Astrocyte (in vitro differentiated cells and primary cell): ENCODE results near the gene LHPP. TPM values are rescaled to one million over a fixed set of nuclear protein-coding genes. Genes with fewer than 3 reads are reported as not detected.

Experiments used
- DNase-seq: peaks from one replicate; pipeline ENCODE4 v3.0.0-alpha.2; 2010; ENCODE audit warnings: low read depth
- FAIRE-seq: peaks from 2 replicates; lab custom pipeline; 2011; peaks lifted over from hg19 to GRCh38; lab: Jason Lieb, UNC
- H2AFZ ChIP-seq: 2 replicates; pipeline ENCODE4 v1.6.0; 2012; ENCODE audit warnings: low read depth, low read length, inconsistent platforms
- H3K27ac ChIP-seq: 2 replicates; pipeline ENCODE4 v1.5.1; 2011; ENCODE audit warnings: low read depth, low read length, inconsistent platforms
- H3K27me3 ChIP-seq: 2 replicates; pipeline ENCODE4 v1.6.0; 2011; ENCODE audit warnings: low read length, inconsistent platforms; ENCODE audit not compliant: insufficient read depth
- H3K36me3 ChIP-seq: 2 replicates; pipeline ENCODE4 v1.5.1; 2011; ENCODE audit warnings: low read length, inconsistent platforms; ENCODE audit not compliant: insufficient read depth
- H3K4me1 ChIP-seq: 2 replicates; pipeline ENCODE4 v1.5.1; 2011; ENCODE audit warnings: low read length, inconsistent platforms; ENCODE audit not compliant: insufficient read depth
- H3K4me2 ChIP-seq: 2 replicates; pipeline ENCODE4 v1.6.0; 2012; ENCODE audit warnings: low read length, inconsistent platforms
- H3K4me3 ChIP-seq: 2 replicates; pipeline ENCODE4 v1.5.1; 2011; ENCODE audit warnings: low read depth, mild to moderate bottlenecking, low read length, inconsistent platforms; ENCODE audit not compliant: insufficient read depth
- H3K79me2 ChIP-seq: 2 replicates; pipeline ENCODE4 v1.6.0; 2012; ENCODE audit warnings: mild to moderate bottlenecking, low read length, inconsistent platforms; ENCODE audit not compliant: insufficient read depth
- H3K9ac ChIP-seq: 2 replicates; pipeline ENCODE4 v1.6.0; 2012; ENCODE audit warnings: mild to moderate bottlenecking, low read length, inconsistent platforms
- H3K9me3 ChIP-seq: 2 replicates; pipeline ENCODE4 v1.5.1; 2012; ENCODE audit warnings: low read depth, mild to moderate bottlenecking, low read length, inconsistent platforms; ENCODE audit not compliant: insufficient read depth
- H4K20me1 ChIP-seq: 2 replicates; pipeline ENCODE4 v1.6.0; 2012; ENCODE audit warnings: low read length, inconsistent platforms; ENCODE audit not compliant: insufficient read depth
- H3K27ac Mint-ChIP-seq: one replicate; pipeline ENCODE4 v1.8.0; 2021; ENCODE audit warnings: mild to moderate bottlenecking, mixed read lengths; ENCODE audit not compliant: unreplicated experiment
- H3K27me3 Mint-ChIP-seq: one replicate; pipeline ENCODE4 v1.8.0; 2021; ENCODE audit warnings: low read depth, mixed read lengths; ENCODE audit not compliant: unreplicated experiment
- H3K36me3 Mint-ChIP-seq: one replicate; pipeline ENCODE4 v1.8.0; 2021; ENCODE audit warnings: low read depth, mixed read lengths; ENCODE audit not compliant: unreplicated experiment
- H3K4me1 Mint-ChIP-seq: one replicate; pipeline ENCODE4 v1.8.0; 2021; ENCODE audit warnings: low read depth, mixed read lengths; ENCODE audit not compliant: unreplicated experiment
- H3K4me3 Mint-ChIP-seq: one replicate; pipeline ENCODE4 v1.8.0; 2021; ENCODE audit warnings: mild to moderate bottlenecking, moderate library complexity, mixed read lengths; ENCODE audit not compliant: unreplicated experiment
- H3K9me3 Mint-ChIP-seq: one replicate; pipeline ENCODE4 v1.8.0; 2021; ENCODE audit warnings: mild to moderate bottlenecking, mixed read lengths; ENCODE audit not compliant: unreplicated experiment
- EZH2 ChIP-seq: IDR thresholded peaks from 2 replicates; pipeline ENCODE4 v1.6.1; 2012; ENCODE audit warnings: mild to moderate bottlenecking, low read length, inconsistent platforms; ENCODE audit not compliant: insufficient read depth
- total RNA-seq: library from RNA; stranded (reverse); gene quantifications from 2 replicates; pipeline ENCODE4 v1.2.1, GENCODE V29; 2021
- TF ChIP-seq, protein P1 (sequence below): IDR thresholded peaks from 2 replicates; pipeline ENCODE4 v1.5.1; 2011; ENCODE audit warnings: low read depth, mild to moderate bottlenecking, inconsistent platforms, low read length, moderate library complexity; ENCODE audit not compliant: insufficient read depth

Gene LHPP
- total RNA-seq, 1 donor from 2014 or later: 6.9 TPM

DNA sequence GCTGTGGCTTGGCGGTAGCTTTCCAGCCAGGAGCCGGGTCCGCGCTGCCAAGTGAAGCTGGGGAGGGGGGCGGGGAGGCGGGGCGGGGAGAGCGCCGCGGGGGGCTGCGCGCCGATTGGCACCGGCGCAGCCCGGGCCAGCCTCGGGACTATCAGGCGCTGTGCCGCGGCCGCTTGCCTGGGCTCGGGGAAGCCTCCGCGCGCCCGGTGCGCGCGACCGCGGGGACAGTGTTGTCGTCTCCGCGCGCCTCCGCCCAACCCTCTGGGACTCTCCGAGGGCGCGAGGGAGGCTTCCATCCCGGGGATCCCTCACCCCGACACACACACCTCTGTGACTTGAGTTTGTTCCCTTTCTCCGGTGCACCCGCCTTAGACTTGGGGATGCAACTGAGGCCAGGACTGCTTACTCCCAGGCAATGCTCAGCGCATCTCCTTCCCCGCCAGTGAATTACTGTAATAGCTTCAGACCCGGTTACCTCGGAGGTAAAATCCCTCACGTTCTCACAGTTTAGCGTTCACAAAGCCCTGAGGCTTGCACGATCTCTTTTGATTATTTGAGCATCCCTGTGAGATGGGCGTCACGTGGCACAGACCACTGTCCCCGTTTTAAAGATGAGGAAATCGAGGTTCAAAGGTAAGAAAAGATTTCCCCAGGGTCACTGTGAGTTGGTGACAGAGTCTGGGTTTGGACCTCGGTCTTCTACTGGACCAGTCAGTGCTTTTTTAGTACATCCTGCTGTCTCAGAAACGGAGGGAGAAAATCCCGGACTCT is 11.4 kb upstream of the LHPP start, which contains the start of gene NKX1-2:
NKX1-2 (minus strand) TSS at position 24 of the 771 bp plus-strand sequence. CDS start 92 bp downstream, outside the sequence.
- DNase-seq (no peak), FAIRE-seq (no peak)
- H3K27me3 Mint-ChIP-seq: peaks cover 78% of the 10 kb centered on the region

DNA sequence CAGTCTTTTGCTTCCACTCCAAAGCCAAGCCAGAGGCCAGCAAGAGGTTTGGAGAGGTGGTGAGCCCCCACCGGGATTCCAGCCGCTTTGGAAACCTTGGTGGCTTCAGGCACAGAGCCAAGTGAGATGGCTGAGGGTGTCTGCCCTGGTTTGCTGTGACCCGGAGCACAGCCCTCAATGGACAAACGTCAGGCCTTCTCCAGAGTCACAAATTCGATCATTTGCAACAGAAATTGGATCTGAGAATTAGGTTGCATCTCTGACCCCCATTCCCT is 10.9 kb upstream of the LHPP start:
- Mint-ChIP-seq H3K4me1 (peaks cover 4% of the 10 kb centered on the region), H3K4me3 (peak overlapping the region; percentile 23), H3K36me3 (no peaks in the 10 kb centered on the region), H3K27me3 (peaks cover 77% of the 10 kb centered on the region), H3K27ac (no peak overlapping the region), H3K9me3 (peaks cover 2% of the 10 kb centered on the region)
- no peaks in the 10 kb centered on the region for H3K36me3 ChIP-seq
- H3K9ac ChIP-seq: no peak overlapping the region
- TF ChIP-seq, protein P1, sequence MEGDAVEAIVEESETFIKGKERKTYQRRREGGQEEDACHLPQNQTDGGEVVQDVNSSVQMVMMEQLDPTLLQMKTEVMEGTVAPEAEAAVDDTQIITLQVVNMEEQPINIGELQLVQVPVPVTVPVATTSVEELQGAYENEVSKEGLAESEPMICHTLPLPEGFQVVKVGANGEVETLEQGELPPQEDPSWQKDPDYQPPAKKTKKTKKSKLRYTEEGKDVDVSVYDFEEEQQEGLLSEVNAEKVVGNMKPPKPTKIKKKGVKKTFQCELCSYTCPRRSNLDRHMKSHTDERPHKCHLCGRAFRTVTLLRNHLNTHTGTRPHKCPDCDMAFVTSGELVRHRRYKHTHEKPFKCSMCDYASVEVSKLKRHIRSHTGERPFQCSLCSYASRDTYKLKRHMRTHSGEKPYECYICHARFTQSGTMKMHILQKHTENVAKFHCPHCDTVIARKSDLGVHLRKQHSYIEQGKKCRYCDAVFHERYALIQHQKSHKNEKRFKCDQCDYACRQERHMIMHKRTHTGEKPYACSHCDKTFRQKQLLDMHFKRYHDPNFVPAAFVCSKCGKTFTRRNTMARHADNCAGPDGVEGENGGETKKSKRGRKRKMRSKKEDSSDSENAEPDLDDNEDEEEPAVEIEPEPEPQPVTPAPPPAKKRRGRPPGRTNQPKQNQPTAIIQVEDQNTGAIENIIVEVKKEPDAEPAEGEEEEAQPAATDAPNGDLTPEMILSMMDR: no peak
- no peak for TF ChIP-seq EZH2
- peaks cover 5% of the 10 kb centered on the region for H4K20me1 ChIP-seq
- H2AFZ ChIP-seq: no peak overlapping the region
- H3K27ac ChIP-seq: no peak overlapping the region
- H3K79me2 ChIP-seq: no peaks in the 10 kb centered on the region
- no peaks in the 10 kb centered on the region for H3K4me1 ChIP-seq
- no peak for FAIRE-seq
- H3K4me3 ChIP-seq: no peak overlapping the region
- no peak for DNase-seq
- no peak overlapping the region for H3K4me2 ChIP-seq
- H3K27me3 ChIP-seq: peaks cover 82% of the 10 kb centered on the region
- H3K9me3 ChIP-seq: no peaks in the 10 kb centered on the region

More for the DNA sequence above, 11.4 kb upstream of the LHPP start, which contains the start of gene NKX1-2:
- H3K9me3 Mint-ChIP-seq: peaks cover 2% of the 10 kb centered on the region
- no peak within 1 kb of the TSS for H3K27ac ChIP-seq
- peaks cover 5% of the 10 kb centered on the region for H4K20me1 ChIP-seq
- no peak within 1 kb of the TSS for H3K9ac ChIP-seq
- H3K4me1 Mint-ChIP-seq: peaks cover 4% of the 10 kb centered on the region
- H3K9me3 ChIP-seq: no peaks in the 10 kb centered on the region
- H3K4me2 ChIP-seq: peak within 1 kb of the TSS; percentile 50
- peak; percentile 19 for TF ChIP-seq EZH2
- TF ChIP-seq, protein P1: no peak
- peak within 1 kb of the TSS; percentile 69 for H3K4me3 Mint-ChIP-seq
- no peaks in the 10 kb centered on the region for H3K36me3 Mint-ChIP-seq
- H2AFZ ChIP-seq: no peak within 1 kb of the TSS
- H3K4me1 ChIP-seq: no peaks in the 10 kb centered on the region
- H3K27ac Mint-ChIP-seq: no peak within 1 kb of the TSS
- H3K79me2 ChIP-seq: no peaks in the 10 kb centered on the region
- no peak within 1 kb of the TSS for H3K4me3 ChIP-seq
- H3K27me3 ChIP-seq: peaks cover 82% of the 10 kb centered on the region
- no peaks in the 10 kb centered on the region for H3K36me3 ChIP-seq

DNA sequence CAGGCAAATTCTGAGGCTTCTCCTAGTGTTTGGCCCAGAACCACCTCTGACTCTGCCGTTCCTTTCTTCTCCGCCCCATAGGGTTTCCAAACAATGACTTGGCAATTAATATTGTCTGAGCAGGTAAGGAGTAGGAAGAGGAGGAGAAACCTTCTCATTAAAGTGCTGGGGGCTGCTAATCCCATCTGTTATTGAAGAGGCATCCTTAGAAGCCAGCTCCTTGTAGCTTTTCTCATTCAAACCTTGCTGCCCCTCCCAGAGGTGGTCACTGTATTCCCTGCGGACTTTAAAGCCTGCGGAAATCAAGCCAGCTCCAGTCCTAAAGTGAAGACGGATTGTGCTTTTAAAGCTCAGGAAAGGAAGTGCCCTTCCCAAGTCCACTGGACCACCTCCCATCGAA is 10.3 kb upstream of the LHPP start:
- Histone ChIP-seq H3K9me3 (no peaks in the 10 kb centered on the region), H3K79me2 (no peaks in the 10 kb centered on the region), H3K9ac (no peak overlapping the region), H3K4me1 (no peaks in the 10 kb centered on the region), H3K4me2 (no peak overlapping the region), H2AFZ (no peak overlapping the region), H3K27me3 (peaks cover 81% of the 10 kb centered on the region), H3K36me3 (no peaks in the 10 kb centered on the region), H4K20me1 (peaks cover 5% of the 10 kb centered on the region), H3K27ac (no peak overlapping the region), H3K4me3 (no peak overlapping the region)
- TF ChIP-seq EZH2: peak; percentile 19
- TF ChIP-seq, protein P1: no peak
- FAIRE-seq (no peak), DNase-seq (no peak)
- H3K4me1 Mint-ChIP-seq: peaks cover 4% of the 10 kb centered on the region
- no peak overlapping the region for H3K27ac Mint-ChIP-seq
- no peak overlapping the region for H3K4me3 Mint-ChIP-seq
- H3K9me3 Mint-ChIP-seq: peaks cover 2% of the 10 kb centered on the region
- H3K27me3 Mint-ChIP-seq: peaks cover 74% of the 10 kb centered on the region
- H3K36me3 Mint-ChIP-seq: no peaks in the 10 kb centered on the region
